H9 (cell line): Measurements from ENCODE around the gene DUSP16. TPM values are rescaled to one million over a fixed set of nuclear protein-coding genes. Genes with fewer than 3 reads are reported as not detected.

Source experiments
- DNase-seq: peaks from one replicate; pipeline ENCODE4 v3.0.0-alpha.2; 2017
- H2AFZ ChIP-seq: one replicate; pipeline ENCODE4 v1.6.1; 2013; ENCODE audit warnings: mild to moderate bottlenecking, low read length, control low read depth, moderate library complexity
- H2AK5ac ChIP-seq: 2 replicates; pipeline ENCODE4 v1.6.1; 2013; ENCODE audit warnings: low read length, control low read depth, mixed read lengths; ENCODE audit not compliant: insufficient read length
- H2BK120ac ChIP-seq: one replicate; pipeline ENCODE4 v1.6.1; 2013; ENCODE audit warnings: low read depth, mild to moderate bottlenecking, low read length, control low read depth, inconsistent platforms; ENCODE audit not compliant: poor library complexity, severe bottlenecking
- H2BK12ac ChIP-seq: 2 replicates; pipeline ENCODE4 v1.6.1; 2013; ENCODE audit warnings: low read length, control low read depth, mixed read lengths, low read depth; ENCODE audit not compliant: insufficient read length
- H2BK15ac ChIP-seq: 2 replicates; pipeline ENCODE4 v1.6.1; 2013; ENCODE audit warnings: low read depth, low read length, control low read depth
- H2BK20ac ChIP-seq: one replicate; pipeline ENCODE4 v1.6.1; 2013; ENCODE audit warnings: low read depth, mild to moderate bottlenecking, low read length, control low read depth, inconsistent platforms; ENCODE audit not compliant: poor library complexity, severe bottlenecking
- H2BK5ac ChIP-seq: 2 replicates; pipeline ENCODE4 v1.6.1; 2013; ENCODE audit warnings: low read length, control low read depth, mixed read lengths; ENCODE audit not compliant: insufficient read length
- H3K14ac ChIP-seq: 2 replicates; pipeline ENCODE4 v1.6.1; 2013; ENCODE audit warnings: low read length, control low read depth; ENCODE audit not compliant: insufficient read depth
- H3K18ac ChIP-seq: 2 replicates; pipeline ENCODE4 v1.6.1; 2013; ENCODE audit warnings: low read depth, mild to moderate bottlenecking, mixed read lengths, low read length, control low read depth; ENCODE audit not compliant: insufficient read length
- H3K23ac ChIP-seq: 2 replicates; pipeline ENCODE4 v1.6.1; 2013; ENCODE audit warnings: low read length, control low read depth, mixed read lengths, low read depth; ENCODE audit not compliant: insufficient read length
- H3K23me2 ChIP-seq: 2 replicates; pipeline ENCODE4 v1.6.1; 2013; ENCODE audit warnings: low read depth, mild to moderate bottlenecking, mixed read lengths, low read length, control low read depth; ENCODE audit not compliant: insufficient read length, poor library complexity, severe bottlenecking
- H3K27ac ChIP-seq: 2 replicates; pipeline ENCODE4 v1.5.1; 2013; ENCODE audit warnings: low read length, control low read depth, mixed read lengths, low read depth; ENCODE audit not compliant: insufficient read length
- H3K27me3 ChIP-seq: 2 replicates; pipeline ENCODE4 v1.6.1; 2013; ENCODE audit warnings: low read length, control low read depth, inconsistent platforms; ENCODE audit not compliant: insufficient read depth
- H3K4ac ChIP-seq: 2 replicates; pipeline ENCODE4 v1.6.1; 2013; ENCODE audit warnings: low read depth, mild to moderate bottlenecking, control low read depth, inconsistent platforms, low read length, moderate library complexity
- H3K4me1 ChIP-seq: 2 replicates; pipeline ENCODE4 v1.6.1; 2013; ENCODE audit warnings: low read length, control low read depth, inconsistent platforms; ENCODE audit not compliant: insufficient read depth
- H3K4me2 ChIP-seq: 2 replicates; pipeline ENCODE4 v1.6.1; 2013; ENCODE audit warnings: low read length, control low read depth, mixed read lengths; ENCODE audit not compliant: insufficient read length, insufficient read depth
- H3K56ac ChIP-seq: 2 replicates; pipeline ENCODE4 v1.6.1; 2013; ENCODE audit warnings: low read depth, mild to moderate bottlenecking, mixed read lengths, low read length, control low read depth; ENCODE audit not compliant: insufficient read length
- H3K79me1 ChIP-seq: 2 replicates; pipeline ENCODE4 v1.6.1; 2013; ENCODE audit warnings: low read depth, mild to moderate bottlenecking, moderate library complexity, low read length, control low read depth, inconsistent platforms; ENCODE audit not compliant: insufficient read depth, poor library complexity, severe bottlenecking
- H3K79me2 ChIP-seq: 2 replicates; pipeline ENCODE4 v1.6.1; 2013; ENCODE audit warnings: low read length, control low read depth, inconsistent platforms; ENCODE audit not compliant: insufficient read depth
- H3K9ac ChIP-seq: 2 replicates; pipeline ENCODE4 v1.6.1; 2013; ENCODE audit warnings: low read length, control low read depth, mixed read lengths; ENCODE audit not compliant: insufficient read length; ENCODE audit errors: extremely low read depth
- H3K9me3 ChIP-seq: one replicate; pipeline ENCODE4 v1.6.1; 2013; ENCODE audit warnings: low read depth, low read length, inconsistent platforms; ENCODE audit not compliant: control insufficient read depth
- H3T11ph ChIP-seq: one replicate; pipeline ENCODE4 v1.6.1; 2013; ENCODE audit warnings: mild to moderate bottlenecking, low read length, control low read depth, inconsistent platforms
- H4K20me1 ChIP-seq: one replicate; pipeline ENCODE4 v1.6.1; 2013; ENCODE audit not compliant: control insufficient read depth, insufficient read length, insufficient read depth
- H4K5ac ChIP-seq: 2 replicates; pipeline ENCODE4 v1.6.1; 2013; ENCODE audit warnings: low read depth, mild to moderate bottlenecking, mixed read lengths, low read length, control low read depth; ENCODE audit not compliant: insufficient read length
- H4K8ac ChIP-seq: replicated peaks from 2 replicates; pipeline ENCODE4 v1.6.1; 2013; ENCODE audit warnings: low read length, control low read depth, mixed read lengths, low read depth; ENCODE audit not compliant: insufficient read length
- H4K91ac ChIP-seq: 2 replicates; pipeline ENCODE4 v1.6.1; 2013; ENCODE audit warnings: low read depth, mild to moderate bottlenecking, moderate library complexity, mixed read lengths, low read length, control low read depth; ENCODE audit not compliant: insufficient read length
- H3K27ac Mint-ChIP-seq, 3 experiments: 2 replicates in 2 of 3; 3 replicates in 1 of 3; pipeline ENCODE4 v1.8.0; 2020 to 2021; ENCODE audit warnings: mixed read lengths in 3 of 3, mild to moderate bottlenecking in 1 of 3, moderate library complexity in 1 of 3
- H3K27me3 Mint-ChIP-seq: 2 replicates; pipeline ENCODE4 v1.8.0; 2021; ENCODE audit warnings: low read depth, mild to moderate bottlenecking, moderate library complexity, mixed read lengths
- H3K36me3 Mint-ChIP-seq, 3 experiments: 2 replicates in 2 of 3; 3 replicates in 1 of 3; pipeline ENCODE4 v1.8.0; 2020 to 2021; ENCODE audit warnings: low read depth in 3 of 3, mixed read lengths in 3 of 3; ENCODE audit not compliant: insufficient read depth in 1 of 3
- H3K4me1 Mint-ChIP-seq, 2 experiments: 2 replicates each; pipeline ENCODE4 v1.8.0; 2020; ENCODE audit warnings: mixed read lengths in 2 of 2
- H3K4me3 Mint-ChIP-seq, 2 experiments: 2 replicates in 1 of 2; 3 replicates in 1 of 2; pipeline ENCODE4 v1.8.0; 2020 to 2021; ENCODE audit warnings: mild to moderate bottlenecking in 2 of 2, mixed read lengths in 2 of 2, moderate library complexity in 1 of 2
- H3K9me3 Mint-ChIP-seq, 2 experiments: 2 replicates in 1 of 2; 3 replicates in 1 of 2; pipeline ENCODE4 v1.8.0; 2020; ENCODE audit warnings: mild to moderate bottlenecking in 2 of 2, mixed read lengths in 2 of 2, moderate library complexity in 1 of 2
- WGBS: extraction: QIAGEN DNeasy Blood & Tissue Kit; methylation state at CpG from one replicate; pipeline ENCODE4 v1.1.7; 2013; ENCODE audit warnings: missing lambda C conversion rate, low lambda C conversion rate, mixed read lengths; ENCODE audit not compliant: insufficient read length; ENCODE audit errors: extremely low coverage; 5-methylcytosine and 5-hydroxymethylcytosine counted together
- total RNA-seq: library from RNA; stranded (reverse); gene quantifications from 2 replicates; pipeline ENCODE4 v1.2.1, GENCODE V29; 2021
- TF ChIP-seq, protein P1 (sequence below): fragments of 200-600 bp; sonication (generic); conservative IDR thresholded peaks from 3 replicates; pipeline ENCODE4 v1.8.0; 2021; ENCODE audit warnings: antibody characterized with exemption, mild to moderate bottlenecking

The DUSP16 gene
- total RNA-seq, 1 experiment from 2014 or later: 64.0 TPM

DNA sequence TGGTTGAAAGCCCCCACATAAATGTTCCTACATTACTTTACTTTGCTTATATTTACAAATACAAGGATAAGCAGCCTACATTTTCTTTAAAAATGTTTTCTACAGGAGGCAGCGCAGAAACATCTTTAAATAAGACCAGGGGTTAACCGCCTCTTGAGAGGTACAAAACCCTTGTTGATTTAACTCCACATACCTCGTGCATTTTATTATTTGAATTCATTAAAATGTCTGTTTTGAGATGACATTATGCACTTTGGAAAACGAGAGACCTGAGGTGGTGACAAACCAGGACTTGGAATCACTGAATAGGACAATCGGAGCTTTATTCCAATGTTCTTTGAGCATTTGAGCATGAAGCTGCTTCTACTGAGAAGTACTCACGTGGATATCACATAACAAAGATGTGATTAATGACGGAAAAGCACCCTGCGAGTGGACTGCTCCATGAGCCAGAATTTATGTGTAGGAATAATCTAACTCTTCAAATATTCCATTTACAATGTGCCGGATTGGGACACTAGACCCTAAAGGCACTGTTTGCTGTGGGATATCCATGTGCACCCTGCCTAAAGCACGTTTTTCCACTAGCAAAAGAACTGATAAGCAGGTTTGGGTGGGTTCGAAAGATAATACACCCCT is 746 bp upstream of the DUSP16 start:
- Histone ChIP-seq H4K91ac (no peak overlapping the region), H3K27me3 (no peaks in the 10 kb centered on the region), H2AK5ac (no peak overlapping the region), H3K23me2 (peaks cover 6% of the 10 kb centered on the region), H2BK15ac (no peak overlapping the region), H3K23ac (no peak overlapping the region), H2BK5ac (no peak overlapping the region), H3K79me2 (peaks cover 12% of the 10 kb centered on the region; the same call in 1 of the 2 replicates), H4K20me1 (no peaks in the 10 kb centered on the region), H3K4me2 (peak overlapping the region; percentile 69), H2BK20ac (no peak overlapping the region), H3K9ac (no peak overlapping the region), H4K5ac (no peak overlapping the region), H3K4ac (no peak overlapping the region), H3K18ac (no peak overlapping the region), H3K79me1 (no peaks in the 10 kb centered on the region), H3K4me1 (no peaks in the 10 kb centered on the region), H4K8ac (no peak overlapping the region), H2AFZ (no peak overlapping the region), H3K9me3 (no peaks in the 10 kb centered on the region), H3K56ac (no peak overlapping the region), H3T11ph (no peak overlapping the region), H2BK120ac (no peak overlapping the region), H2BK12ac (no peak overlapping the region), H3K14ac (no peak overlapping the region), H3K27ac (no peak overlapping the region)
- Mint-ChIP-seq H3K27ac (peak overlapping the region; percentile 33 to 78 (median 44); a peak in 4 of 7 replicates), H3K27me3 (peaks cover 2% of the 10 kb centered on the region; the same call in 1 of the 2 replicates), H3K36me3 (peaks cover 10 to 29% (median 24%) of the 10 kb centered on the region in 3 experiments), H3K4me1 (peaks cover 25 to 28% of the 10 kb centered on the region in 2 experiments), H3K9me3 (peaks cover 20 to 22% of the 10 kb centered on the region in 2 experiments), H3K4me3 (peak overlapping the region; percentile 72 to 85)
- no CpG with 5 or more reads among the region's 11 CpGs for WGBS
- no peak for DNase-seq
- TF ChIP-seq, protein P1, sequence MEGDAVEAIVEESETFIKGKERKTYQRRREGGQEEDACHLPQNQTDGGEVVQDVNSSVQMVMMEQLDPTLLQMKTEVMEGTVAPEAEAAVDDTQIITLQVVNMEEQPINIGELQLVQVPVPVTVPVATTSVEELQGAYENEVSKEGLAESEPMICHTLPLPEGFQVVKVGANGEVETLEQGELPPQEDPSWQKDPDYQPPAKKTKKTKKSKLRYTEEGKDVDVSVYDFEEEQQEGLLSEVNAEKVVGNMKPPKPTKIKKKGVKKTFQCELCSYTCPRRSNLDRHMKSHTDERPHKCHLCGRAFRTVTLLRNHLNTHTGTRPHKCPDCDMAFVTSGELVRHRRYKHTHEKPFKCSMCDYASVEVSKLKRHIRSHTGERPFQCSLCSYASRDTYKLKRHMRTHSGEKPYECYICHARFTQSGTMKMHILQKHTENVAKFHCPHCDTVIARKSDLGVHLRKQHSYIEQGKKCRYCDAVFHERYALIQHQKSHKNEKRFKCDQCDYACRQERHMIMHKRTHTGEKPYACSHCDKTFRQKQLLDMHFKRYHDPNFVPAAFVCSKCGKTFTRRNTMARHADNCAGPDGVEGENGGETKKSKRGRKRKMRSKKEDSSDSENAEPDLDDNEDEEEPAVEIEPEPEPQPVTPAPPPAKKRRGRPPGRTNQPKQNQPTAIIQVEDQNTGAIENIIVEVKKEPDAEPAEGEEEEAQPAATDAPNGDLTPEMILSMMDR: no peak
